Measurements from ENCODE around the gene SHROOM3.
A peak's percentile ranks its signal among the peaks of the same experiment; 100 is the strongest.

GRCh38 chr4:76533314-76533713, 98.3 kb downstream of the SHROOM3 start:
- TF ChIP-seq CTCF (IDR thresholded peaks at IDR 0.05) (no peak), POLR2AphosphoS5 (IDR thresholded peaks at IDR 0.05) (peak; percentile 34)
